Measurements from ENCODE around the gene WDFY2. TPM values are rescaled to one million over a fixed set of nuclear protein-coding genes. Genes with fewer than 3 reads are reported as not detected.

Gene WDFY2
- total and polyA plus RNA-seq, 2 of the 8 experiments (the other 6 are each of a cell fraction or from before 2014, with no cell fraction given): 13.9 to 29.0 TPM

GRCh38 chr13:51714663-51715168, 130.5 kb downstream of the WDFY2 start (continued):
- no peak for TF ChIP-seq EP300 (IDR thresholded peaks at IDR 0.05; ENCODE audit: borderline replicate concordance in 1 of 2, low read depth in 2 of 2, low read length in 2 of 2)

All from H1 (cell line).